Keratinocyte (primary cell): ENCODE results near the gene METTL25B.

Source experiments
- CTCF ChIP-seq, 3 experiments: IDR thresholded peaks in 1 of 3; conservative IDR thresholded peaks in 1 of 3; optimal IDR thresholded peaks in 1 of 3; 2 replicates in 2 of 3; 3 replicates in 1 of 3; pipeline versions ENCODE3 to v1.5.1; 2011; ENCODE audit warnings: low read length in 3 of 3, mild to moderate bottlenecking in 3 of 3, moderate library complexity in 2 of 3, control low read depth in 1 of 3, inconsistent platforms in 1 of 3; ENCODE audit not compliant: insufficient read depth in 2 of 3; ENCODE audit errors: extremely low read depth in 1 of 3
- EZH2 ChIP-seq: IDR thresholded peaks from one replicate; pipeline ENCODE4 v1.6.1; 2012; ENCODE audit warnings: inconsistent platforms, mild to moderate bottlenecking, low read length, moderate library complexity

- no peak for TF ChIP-seq CTCF (optimal IDR thresholded peaks at IDR 0.05 in 1 of 3, IDR thresholded peaks at IDR 0.05 in 1 of 3, conservative IDR thresholded peaks at IDR 0.05 in 1 of 3; ENCODE audit: extremely low read depth in 1 of 3, insufficient read depth in 2 of 3, low read length in 3 of 3)
- no peak for TF ChIP-seq EZH2
Measured at GRCh38 chr1:156690675-156691036, 37.6 kb upstream of the METTL25B start.
